WTC11 (cell line): Measurements from ENCODE around the gene ARHGEF19. TPM values are rescaled to one million over a fixed set of nuclear protein-coding genes. Genes with fewer than 3 reads are reported as not detected.

Experiments
- ATAC-seq: fragments of 200-7000 bp; cut with Tn5 transposase; 2 replicates; pipeline ENCODE4 v1.10.0; 2021; ENCODE audit warnings: mild to moderate bottlenecking, moderate library complexity
- CTCF ChIA-PET: fragments of 300-600 bp; sonication (Branson Sonifier 250); formaldehyde crosslinking; loops from one replicate; lab custom pipeline; 2021; ENCODE audit warnings: antibody characterized with exemption; lab: Charles Lee
- POLR2A ChIA-PET: fragments of 350-600 bp; sonication (Branson Sonifier 250); formaldehyde crosslinking; loops from one replicate; lab custom pipeline; 2021; ENCODE audit warnings: antibody characterized with exemption; lab: Charles Lee
- DNase-seq: peaks from one replicate; pipeline ENCODE4 v3.0.0; 2021; ENCODE audit warnings: low spot score
- H3K27ac Mint-ChIP-seq: 2 replicates; pipeline ENCODE4 v1.8.0; 2021; ENCODE audit warnings: mixed read lengths
- H3K27me3 Mint-ChIP-seq: 2 replicates; pipeline ENCODE4 v1.8.0; 2021; ENCODE audit warnings: low read depth, mild to moderate bottlenecking, moderate library complexity, mixed read lengths
- H3K36me3 Mint-ChIP-seq: 2 replicates; pipeline ENCODE4 v1.8.0; 2021; ENCODE audit warnings: mixed read lengths
- H3K4me1 Mint-ChIP-seq: 2 replicates; pipeline ENCODE4 v1.8.0; 2022; ENCODE audit warnings: mixed read lengths
- H3K4me3 Mint-ChIP-seq: 2 replicates; pipeline ENCODE4 v1.8.0; 2021; ENCODE audit warnings: mild to moderate bottlenecking, moderate library complexity, mixed read lengths
- H3K9me3 Mint-ChIP-seq: 2 replicates; pipeline ENCODE4 v1.8.0; 2021; ENCODE audit warnings: mixed read lengths
- ATF3 ChIP-seq: sonication (generic); formaldehyde crosslinking; conservative IDR thresholded peaks from 2 replicates; pipeline ENCODE4 v1.8.1; 2022; ENCODE audit warnings: mild to moderate bottlenecking, missing genetic modification reagents
- E2F5 ChIP-seq: sonication (generic); formaldehyde crosslinking; IDR thresholded peaks from 2 replicates; pipeline ENCODE4 v1.8.1; 2022; ENCODE audit warnings: mild to moderate bottlenecking, moderate library complexity, missing genetic modification reagents
- FOXJ3 ChIP-seq: sonication (generic); formaldehyde crosslinking; IDR thresholded peaks from 2 replicates; pipeline ENCODE4 v1.9.0; 2021; ENCODE audit warnings: missing genetic modification reagents, mild to moderate bottlenecking, borderline replicate concordance
- FOXP4 ChIP-seq: sonication (generic); formaldehyde crosslinking; IDR thresholded peaks from 2 replicates; pipeline ENCODE4 v1.8.0; 2022; ENCODE audit warnings: mild to moderate bottlenecking, missing genetic modification reagents
- GABPB1 ChIP-seq: sonication (generic); formaldehyde crosslinking; IDR thresholded peaks from 2 replicates; pipeline ENCODE4 v1.8.1; 2023; ENCODE audit warnings: mild to moderate bottlenecking, missing genetic modification reagents
- GRHL2 ChIP-seq: fragments of 250-450 bp; sonication (Bioruptor Pico); IDR thresholded peaks from 2 replicates; pipeline ENCODE4 v1.8.0; 2022; ENCODE audit warnings: mild to moderate bottlenecking, moderate library complexity; ENCODE audit not compliant: insufficient replicate concordance, severe bottlenecking
- HMGA2 ChIP-seq: fragments of 250-450 bp; sonication (Bioruptor Pico); IDR thresholded peaks from 2 replicates; pipeline ENCODE4 v1.4.0; 2021; ENCODE audit warnings: mild to moderate bottlenecking, moderate library complexity
- NR1H2 ChIP-seq: sonication (generic); formaldehyde crosslinking; IDR thresholded peaks from 2 replicates; pipeline ENCODE4 v1.9.0; 2021; ENCODE audit warnings: mild to moderate bottlenecking, moderate library complexity, missing genetic modification reagents
- ZBTB21 ChIP-seq: sonication (generic); formaldehyde crosslinking; IDR thresholded peaks from 2 replicates; pipeline ENCODE4 v1.8.1; 2023; ENCODE audit warnings: mild to moderate bottlenecking, missing genetic modification reagents, borderline replicate concordance
- ZNF121 ChIP-seq: sonication (generic); formaldehyde crosslinking; IDR thresholded peaks from 2 replicates; pipeline ENCODE4 v1.8.0; 2023; ENCODE audit warnings: missing genetic modification reagents
- ZNF263 ChIP-seq: sonication (generic); formaldehyde crosslinking; IDR thresholded peaks from 2 replicates; pipeline ENCODE4 v1.8.1; 2022; ENCODE audit warnings: low read depth, mild to moderate bottlenecking, moderate library complexity, missing genetic modification reagents
- ZSCAN18 ChIP-seq: fragments of 250-450 bp; sonication (Bioruptor Pico); IDR thresholded peaks from 2 replicates; pipeline ENCODE4 v2.1.2; 2022; ENCODE audit warnings: mild to moderate bottlenecking, moderate library complexity
- total RNA-seq: library from RNA; stranded (reverse); gene quantifications from 3 replicates; pipeline ENCODE4 v1.2.3, GENCODE V29; 2021
- TF ChIP-seq, protein P1 (sequence below): sonication (generic); formaldehyde crosslinking; IDR thresholded peaks from 2 replicates; pipeline ENCODE4 v1.8.1; 2022; ENCODE audit warnings: low read depth, mild to moderate bottlenecking, moderate library complexity, missing genetic modification reagents, borderline replicate concordance
- TF ChIP-seq, protein P2 (sequence below): sonication (generic); formaldehyde crosslinking; IDR thresholded peaks from 2 replicates; pipeline ENCODE4 v1.8.0; 2022; ENCODE audit warnings: mild to moderate bottlenecking, missing genetic modification reagents
- TF ChIP-seq, protein P3 (sequence below): sonication (generic); formaldehyde crosslinking; IDR thresholded peaks from 2 replicates; pipeline ENCODE4 v1.8.1; 2023; ENCODE audit warnings: mild to moderate bottlenecking, missing genetic modification reagents

ARHGEF19 gene
- total RNA-seq, 1 experiment from 2014 or later = 53.1 TPM

- ChIA-PET POLR2A (no interaction called here), CTCF (interaction anchor here (0.5 to 1.5 kb wide), 3 partner anchors 10 to 440 kb away, joined by 3 to 4 read pairs (median 4); partner anchors contain the start of gene FAM131C)
- TF ChIP-seq, protein P1, sequence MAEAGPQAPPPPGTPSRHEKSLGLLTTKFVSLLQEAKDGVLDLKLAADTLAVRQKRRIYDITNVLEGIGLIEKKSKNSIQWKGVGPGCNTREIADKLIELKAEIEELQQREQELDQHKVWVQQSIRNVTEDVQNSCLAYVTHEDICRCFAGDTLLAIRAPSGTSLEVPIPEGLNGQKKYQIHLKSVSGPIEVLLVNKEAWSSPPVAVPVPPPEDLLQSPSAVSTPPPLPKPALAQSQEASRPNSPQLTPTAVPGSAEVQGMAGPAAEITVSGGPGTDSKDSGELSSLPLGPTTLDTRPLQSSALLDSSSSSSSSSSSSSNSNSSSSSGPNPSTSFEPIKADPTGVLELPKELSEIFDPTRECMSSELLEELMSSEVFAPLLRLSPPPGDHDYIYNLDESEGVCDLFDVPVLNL (CRISPR knock-in tag) = no peak
- TF ChIP-seq, protein P2, sequence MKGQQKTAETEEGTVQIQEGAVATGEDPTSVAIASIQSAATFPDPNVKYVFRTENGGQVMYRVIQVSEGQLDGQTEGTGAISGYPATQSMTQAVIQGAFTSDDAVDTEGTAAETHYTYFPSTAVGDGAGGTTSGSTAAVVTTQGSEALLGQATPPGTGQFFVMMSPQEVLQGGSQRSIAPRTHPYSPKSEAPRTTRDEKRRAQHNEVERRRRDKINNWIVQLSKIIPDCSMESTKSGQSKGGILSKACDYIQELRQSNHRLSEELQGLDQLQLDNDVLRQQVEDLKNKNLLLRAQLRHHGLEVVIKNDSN (CRISPR knock-in tag) = peak; percentile 71
- TF ChIP-seq ZBTB21 (CRISPR knock-in tag) = no peak
- DNase-seq = no peak
- Mint-ChIP-seq H3K4me3 (no peak overlapping the region), H3K4me1 (peaks cover 23% of the 10 kb centered on the region), H3K36me3 (no peaks in the 10 kb centered on the region), H3K9me3 (no peaks in the 10 kb centered on the region), H3K27ac (no peak overlapping the region), H3K27me3 (peaks cover 30% of the 10 kb centered on the region)
- no peak for ATAC-seq
Measured at GRCh38 chr1:16231331-16232315, 19.2 kb upstream of the ARHGEF19 start.

DNA sequence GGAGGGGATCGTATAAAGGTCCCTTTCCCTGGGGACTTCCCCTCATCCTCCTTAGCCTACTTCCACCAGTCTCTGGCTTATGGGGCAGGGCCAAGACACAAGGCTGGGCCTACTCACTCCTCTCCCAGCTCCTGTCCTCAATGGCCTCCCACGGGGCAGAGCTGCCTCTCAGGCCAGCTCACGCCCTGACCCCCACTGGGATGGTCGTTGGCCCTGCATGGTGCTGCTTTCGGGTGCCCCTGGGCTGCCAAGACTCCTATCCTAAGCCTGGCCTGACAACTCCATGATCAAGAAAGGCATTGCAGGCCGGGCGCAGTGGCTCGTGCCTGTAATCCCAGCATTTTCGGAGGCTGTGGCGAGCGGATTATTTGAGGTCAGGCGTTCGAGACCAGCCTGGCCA is 18.3 kb upstream of the ARHGEF19 start:
- Mint-ChIP-seq H3K27me3 (peaks cover 39% of the 10 kb centered on the region), H3K27ac (no peak overlapping the region), H3K4me1 (peaks cover 23% of the 10 kb centered on the region), H3K4me3 (no peak overlapping the region), H3K36me3 (no peaks in the 10 kb centered on the region), H3K9me3 (no peaks in the 10 kb centered on the region)
- CTCF ChIA-PET = interaction anchor here (0.9 to 1.5 kb wide), 3 partner anchors 14 to 439 kb away, joined by 3 to 4 read pairs (median 4); partner anchors contain the start of gene FAM131C
- POLR2A ChIA-PET = no interaction called here
- ATAC-seq = no peak
- DNase-seq = no peak
- TF ChIP-seq HMGA2 (CRISPR knock-in tag) (no peak), ZNF121 (peak; percentile 19; the same call in 1 of the 2 replicates)
- TF ChIP-seq, protein P1 (CRISPR knock-in tag) = no peak
- TF ChIP-seq, all 79 proteins: peak for 1

- ATAC-seq (no peak), DNase-seq (no peak)
- Mint-ChIP-seq H3K27ac (no peak overlapping the region), H3K9me3 (no peaks in the 10 kb centered on the region), H3K4me3 (no peak overlapping the region), H3K36me3 (no peaks in the 10 kb centered on the region), H3K27me3 (peaks cover 44% of the 10 kb centered on the region), H3K4me1 (peaks cover 23% of the 10 kb centered on the region)
- CTCF ChIA-PET = interaction anchor here (0.9 to 1.0 kb wide), 2 partner anchors 14 to 438 kb away, joined by 3 to 4 read pairs; no protein-coding TSS in a partner anchor
- POLR2A ChIA-PET = interaction anchor here (1.1 kb wide), 1 partner anchor 12 kb away, joined by 4 read pairs; no protein-coding TSS in a partner anchor
- TF ChIP-seq FOXP4 = no peak
- TF ChIP-seq GABPB1 (CRISPR knock-in tag) = no peak
- TF ChIP-seq, protein P3, sequence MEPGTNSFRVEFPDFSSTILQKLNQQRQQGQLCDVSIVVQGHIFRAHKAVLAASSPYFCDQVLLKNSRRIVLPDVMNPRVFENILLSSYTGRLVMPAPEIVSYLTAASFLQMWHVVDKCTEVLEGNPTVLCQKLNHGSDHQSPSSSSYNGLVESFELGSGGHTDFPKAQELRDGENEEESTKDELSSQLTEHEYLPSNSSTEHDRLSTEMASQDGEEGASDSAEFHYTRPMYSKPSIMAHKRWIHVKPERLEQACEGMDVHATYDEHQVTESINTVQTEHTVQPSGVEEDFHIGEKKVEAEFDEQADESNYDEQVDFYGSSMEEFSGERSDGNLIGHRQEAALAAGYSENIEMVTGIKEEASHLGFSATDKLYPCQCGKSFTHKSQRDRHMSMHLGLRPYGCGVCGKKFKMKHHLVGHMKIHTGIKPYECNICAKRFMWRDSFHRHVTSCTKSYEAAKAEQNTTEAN (CRISPR knock-in tag) = no peak
- no peak for TF ChIP-seq NR1H2 (CRISPR knock-in tag)
- no peak for TF ChIP-seq GRHL2
- TF ChIP-seq FOXJ3 (CRISPR knock-in tag) = no peak
- TF ChIP-seq ATF3 (CRISPR knock-in tag) = no peak
- no peak for TF ChIP-seq ZNF263 (CRISPR knock-in tag)
- no peak for TF ChIP-seq E2F5
- no peak for TF ChIP-seq ZSCAN18 (CRISPR knock-in tag)
Measured at GRCh38 chr1:16229976-16230740, 17.7 kb upstream of the ARHGEF19 start.
